OCI-LY1 (cell line): ENCODE data around the gene C6orf163.

Experiments used
- EZH2 ChIP-seq: fragments of 200-600 bp; sonication (generic), shearing (Covaris generic); IDR thresholded peaks from 2 replicates; pipeline ENCODE4 v1.8.0; 2017; ENCODE audit warnings: borderline replicate concordance, mixed run types, mild to moderate bottlenecking, antibody characterized with exemption, low read length, moderate library complexity, mixed read lengths
- TF ChIP-seq, protein P1 (sequence below): fragments of 200-600 bp; sonication (generic), shearing (Covaris generic); IDR thresholded peaks from 2 replicates; pipeline ENCODE4 v1.5.1; 2017; ENCODE audit warnings: mild to moderate bottlenecking, antibody characterized with exemption, low read length, moderate library complexity, mixed read lengths

DNA sequence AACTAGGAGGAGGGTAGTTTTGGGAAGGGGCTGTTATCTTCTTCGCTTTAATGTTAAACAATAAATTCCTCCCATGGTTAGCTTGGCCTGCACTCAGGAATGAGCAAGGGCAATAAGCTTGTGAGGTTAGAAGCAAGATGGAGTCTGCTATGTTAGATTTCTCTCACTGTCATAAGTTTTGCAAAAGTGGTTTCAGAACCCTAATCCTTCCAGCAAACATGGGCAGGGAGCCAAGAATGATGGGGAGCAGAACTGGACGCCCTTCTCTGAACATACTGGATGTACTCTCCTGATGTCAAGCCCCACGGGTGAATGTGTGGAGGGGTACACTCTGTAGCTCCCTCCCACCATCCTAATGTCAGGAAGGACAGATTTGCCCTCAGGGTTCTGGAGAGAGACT is 22.3 kb downstream of the C6orf163 start:
- TF ChIP-seq, protein P1, sequence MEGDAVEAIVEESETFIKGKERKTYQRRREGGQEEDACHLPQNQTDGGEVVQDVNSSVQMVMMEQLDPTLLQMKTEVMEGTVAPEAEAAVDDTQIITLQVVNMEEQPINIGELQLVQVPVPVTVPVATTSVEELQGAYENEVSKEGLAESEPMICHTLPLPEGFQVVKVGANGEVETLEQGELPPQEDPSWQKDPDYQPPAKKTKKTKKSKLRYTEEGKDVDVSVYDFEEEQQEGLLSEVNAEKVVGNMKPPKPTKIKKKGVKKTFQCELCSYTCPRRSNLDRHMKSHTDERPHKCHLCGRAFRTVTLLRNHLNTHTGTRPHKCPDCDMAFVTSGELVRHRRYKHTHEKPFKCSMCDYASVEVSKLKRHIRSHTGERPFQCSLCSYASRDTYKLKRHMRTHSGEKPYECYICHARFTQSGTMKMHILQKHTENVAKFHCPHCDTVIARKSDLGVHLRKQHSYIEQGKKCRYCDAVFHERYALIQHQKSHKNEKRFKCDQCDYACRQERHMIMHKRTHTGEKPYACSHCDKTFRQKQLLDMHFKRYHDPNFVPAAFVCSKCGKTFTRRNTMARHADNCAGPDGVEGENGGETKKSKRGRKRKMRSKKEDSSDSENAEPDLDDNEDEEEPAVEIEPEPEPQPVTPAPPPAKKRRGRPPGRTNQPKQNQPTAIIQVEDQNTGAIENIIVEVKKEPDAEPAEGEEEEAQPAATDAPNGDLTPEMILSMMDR = no peak
- TF ChIP-seq EZH2 = no peak
